ENCODE results near the gene SPATA18.
"Not testable (repeated sequence)": the region's sequence is repeated elsewhere in the genome, so short reads cannot be mapped to it uniquely, and the experiment has no call there.

The SPATA18 gene

DNA sequence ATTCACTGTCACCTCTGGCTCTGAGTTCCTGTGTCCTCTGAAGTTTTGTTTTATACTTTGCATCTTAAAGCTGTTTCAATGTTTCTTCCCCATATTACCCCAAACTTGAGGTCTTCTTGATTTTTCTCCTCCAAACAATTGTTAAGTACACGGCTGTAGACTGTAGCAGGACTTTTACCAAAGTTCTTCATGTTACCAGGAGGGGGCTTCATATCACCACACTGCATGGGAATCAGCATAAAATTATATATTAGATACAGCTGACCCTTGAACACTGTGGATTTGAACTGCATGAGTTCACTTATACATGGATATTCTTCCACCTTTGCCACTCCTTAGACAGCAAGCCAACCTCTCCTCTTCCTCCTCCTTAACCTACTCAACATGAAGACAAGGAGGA is 56.6 kb downstream of the SPATA18 start:
- no peak for DNase-seq

GRCh38 chr4:52110171-52110570 is 59.1 kb downstream of the SPATA18 start:
- no peak for DNase-seq

DNA sequence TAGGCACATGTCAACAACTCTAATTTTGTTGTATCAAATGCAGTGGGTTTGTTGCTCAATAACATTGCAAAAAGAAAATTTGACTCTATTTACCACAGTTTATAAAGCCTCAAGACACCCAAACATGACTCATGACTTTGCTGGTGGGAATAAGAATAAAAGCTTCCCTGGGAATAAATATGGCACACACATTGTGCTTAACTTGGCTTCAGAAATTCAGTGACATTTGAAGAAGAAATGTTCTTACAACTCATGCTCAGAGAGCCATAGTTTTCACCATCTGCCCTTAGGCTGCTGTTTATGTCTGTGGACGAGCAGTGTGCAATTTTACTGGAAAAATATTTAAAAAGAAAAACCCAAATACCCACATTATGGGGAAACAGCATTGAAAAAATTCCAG is 60.9 kb downstream of the SPATA18 start:
- DNase-seq, result no peak

GRCh38 chr4:52112411-52112810 is 61.3 kb downstream of the SPATA18 start:
- no peak for DNase-seq

DNA sequence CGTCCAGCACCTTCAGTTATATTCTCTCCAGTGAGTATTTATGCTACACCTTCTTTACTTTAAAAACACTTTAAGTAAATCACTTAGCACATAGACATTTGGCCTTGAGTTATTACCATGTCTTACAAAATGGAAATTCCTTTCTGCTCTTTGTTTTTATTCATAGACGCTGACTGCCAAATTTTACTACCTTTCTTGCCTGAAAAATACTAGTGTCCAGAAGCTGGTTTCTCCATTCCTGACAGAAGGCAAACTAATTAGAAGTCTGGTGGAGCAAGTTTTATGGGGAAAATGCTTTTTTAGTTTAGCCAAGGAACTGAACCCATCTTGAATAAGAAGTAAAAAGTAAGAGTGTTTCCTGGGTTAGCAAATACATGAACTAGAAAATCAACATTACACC is 65.5 kb downstream of the SPATA18 start:
- DNase-seq, result no peak

GRCh38 chr4:52126226-52126625 is 75.1 kb downstream of the SPATA18 start:
- no peak for DNase-seq

- DNase-seq, result no peak
These were observed 75.9 kb downstream of the SPATA18 start for GRCh38 chr4:52126966-52127365.

DNA sequence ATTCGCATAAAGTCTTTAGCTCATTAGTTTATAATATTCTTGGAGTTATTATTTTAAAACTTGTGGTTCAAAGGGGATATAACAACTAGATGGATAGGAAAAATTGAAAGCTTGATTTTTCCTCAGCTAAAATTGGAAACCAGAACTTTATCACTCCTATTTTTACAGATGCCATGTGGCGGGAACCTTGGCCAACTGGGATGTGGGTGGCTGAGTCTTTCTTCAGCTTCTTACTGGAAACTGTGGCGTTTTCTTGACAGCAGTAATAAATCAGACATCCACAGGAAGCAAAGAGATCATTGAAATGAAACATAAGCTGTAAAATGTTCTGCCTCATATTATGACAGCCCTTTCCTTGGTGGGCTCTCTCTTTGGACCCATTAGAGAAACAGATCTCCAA is 84.1 kb downstream of the SPATA18 start:
- no peak for DNase-seq

GRCh38 chr4:52137152-52137551 is 86.0 kb downstream of the SPATA18 start:
- not testable (repeated sequence) for DNase-seq

DNA sequence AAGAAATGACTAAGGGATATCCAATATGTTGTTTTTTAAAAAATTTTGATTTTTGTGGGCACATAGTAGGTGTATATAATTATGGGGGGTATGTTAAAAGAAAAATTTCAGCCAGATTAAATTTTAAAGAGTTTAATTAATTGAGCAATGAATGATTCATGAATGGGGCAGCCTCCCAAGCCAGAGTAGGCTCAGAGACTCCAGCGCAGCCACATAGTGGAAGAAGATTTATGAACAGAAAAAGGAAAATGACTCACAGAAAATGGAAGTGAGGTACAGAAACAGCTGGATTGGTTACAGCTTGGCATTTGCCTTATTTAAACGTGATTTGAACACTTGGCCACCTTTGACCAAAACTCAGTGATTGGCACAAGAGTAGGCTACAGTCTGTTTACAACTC is 91.7 kb downstream of the SPATA18 start:
- no peak for DNase-seq

DNA sequence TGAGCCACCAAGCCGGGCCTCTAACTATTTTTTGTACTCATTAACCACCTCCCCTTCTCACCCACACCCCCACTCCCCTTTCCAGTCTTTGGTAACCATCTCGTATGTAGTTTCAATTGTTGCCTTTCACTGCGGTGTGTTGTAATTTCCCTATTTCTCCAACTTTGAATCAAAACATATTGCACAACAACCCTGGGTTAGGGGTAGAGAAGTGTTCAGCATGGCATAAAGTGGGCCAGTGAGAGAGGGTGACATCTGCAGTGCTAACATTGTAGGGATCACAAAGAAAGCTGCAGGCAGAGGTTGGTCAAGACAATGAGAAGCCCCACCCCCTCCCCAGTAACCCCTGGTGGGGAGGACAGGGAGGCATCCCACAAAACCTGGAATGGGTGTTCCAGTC is 92.7 kb downstream of the SPATA18 start:
- DNase-seq, result no peak

DNA sequence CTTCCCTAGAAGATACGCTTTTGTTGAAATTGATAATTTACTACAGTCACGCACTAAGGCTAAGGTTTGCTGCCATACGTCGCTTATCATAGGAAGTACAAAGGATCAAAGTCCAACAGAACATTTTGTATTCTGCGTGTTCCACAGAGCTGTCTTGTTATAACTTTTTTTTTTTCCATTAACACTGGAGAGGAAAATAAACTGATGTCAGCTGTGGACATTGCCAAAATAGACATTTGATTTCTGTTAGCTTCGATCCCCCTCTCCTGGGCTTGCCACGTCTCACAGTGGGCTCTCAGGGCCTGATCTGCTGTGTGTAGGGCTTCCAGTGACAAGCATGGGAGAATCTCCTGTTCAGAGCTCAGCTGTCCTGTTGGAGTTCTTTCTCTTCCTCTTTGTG is 93.3 kb downstream of the SPATA18 start:
- no peak for DNase-seq
